Heart right ventricle (tissue), 16 donors: ENCODE measurements around the gene RASSF8. TPM values are rescaled to one million over a fixed set of nuclear protein-coding genes. Genes with fewer than 3 reads are reported as not detected.

Experiments
- ATAC-seq, 8 donors: fragments of 200-7000 bp; cut with Tn5 transposase; one replicate each; pipeline ENCODE4 v1.9.1; 2020; ENCODE audit warnings: mild to moderate bottlenecking in 8 of 8, moderate library complexity in 8 of 8, moderate number of reproducible peaks in 1 of 8
- DNase-seq, 2 donors: peaks; one replicate each; pipeline ENCODE4 v3.0.0-alpha.2; 2020
- H3K27ac ChIP-seq, 10 donors: fragments of 200-600 bp; sonication (generic) in 2 of 10; one replicate each; pipeline versions ENCODE4 v1.5.0 to v1.8.0; 2020 to 2022; ENCODE audit warnings: mild to moderate bottlenecking in 3 of 10
- H3K27me3 ChIP-seq, 7 donors: fragments of 200-600 bp; one replicate each; pipeline ENCODE4 v1.8.0; 2021 to 2022; ENCODE audit warnings: mild to moderate bottlenecking in 2 of 7
- H3K36me3 ChIP-seq, 9 donors: fragments of 200-600 bp; sonication (generic) in 1 of 9; one replicate each; pipeline versions ENCODE4 v1.5.0 to v1.8.0; 2020 to 2022; ENCODE audit warnings: mild to moderate bottlenecking in 2 of 9
- H3K4me1 ChIP-seq, 9 donors: fragments of 200-600 bp; sonication (generic) in 1 of 9; one replicate each; pipeline versions ENCODE4 v1.5.0 to v1.8.0; 2020 to 2022; ENCODE audit warnings: mild to moderate bottlenecking in 4 of 9
- H3K4me3 ChIP-seq, 10 donors: fragments of 200-600 bp; sonication (generic) in 2 of 10; one replicate each; pipeline versions ENCODE4 v1.5.0 to v1.8.0; 2020 to 2022; ENCODE audit warnings: mild to moderate bottlenecking in 7 of 10, moderate library complexity in 2 of 10
- H3K9me3 ChIP-seq, 11 donors: fragments of 200-600 bp in 10 of 11; sonication (generic) in 2 of 11; one replicate each; pipeline versions ENCODE4 v1.5.0 to v1.8.0; 2013 to 2022; ENCODE audit warnings: mild to moderate bottlenecking in 2 of 11, control low read depth in 1 of 11, moderate library complexity in 1 of 11
- WGBS, 2 donors: extraction: QIAGEN DNeasy Blood & Tissue Kit; methylation state at CpG; one replicate each; pipeline ENCODE4 v1.1.7; 2013; ENCODE audit warnings: inconsistent platforms in 1 of 2; 5-methylcytosine and 5-hydroxymethylcytosine counted together
- intact Hi-C, 10 donors: fragments of 100-400 bp; cut with DNase I; formaldehyde crosslinking; loops; one replicate each; pipeline versions ENCODE4 v1.11.1 to v1.14.2; 2022
- long read RNA-seq, 3 donors: library from polyadenylated mRNA; unstranded; transcript quantifications; one replicate each; pipeline ENCODE4 v2.0.0, GENCODE V29; 2020 to 2021
- polyA plus RNA-seq, 2 donors: library from polyadenylated mRNA; stranded (reverse); fragments of 200-250 nt; gene quantifications; one replicate each; pipeline ENCODE4 v1.2.3, GENCODE V29; 2013
- total RNA-seq, 10 donors: library from RNA; stranded (reverse); fragmentation: NEBNext Ultra II Directional in 3 of 10; extraction: Animal tissue kit (Norgen Biotek cat#: 25700) in 3 of 10; gene quantifications; one replicate each; pipeline versions ENCODE4 v1.2.1 to v1.2.4, GENCODE V29; 2021 to 2023
- TF ChIP-seq, protein P1 (sequence below), 9 donors: fragments of 200-600 bp; sonication (generic) in 2 of 9; IDR thresholded peaks; one replicate each; pipeline versions ENCODE4 v1.5.0 to v1.8.0; 2021 to 2022; ENCODE audit warnings: antibody characterized with exemption in 9 of 9, mild to moderate bottlenecking in 5 of 9, moderate library complexity in 1 of 9
- donor health status: Arrhythmogenic right ventricular cardiomyopathy.
- donor health status: ischemic (EF 13 %, LVEDD 7.1; RV severe dilation, severe dysfunction).
- donor health status: healthy with polysubstance abuse.
- donor health status: DM: no; HTN: yes; CAD: no.
- donor health status: DM: no; HTN: no; CAD: no.
- donor health status: ischemic (EF 25% LVEDD 6.9; RV normal size, moderate dysfunction).
- donor health status: ischemic (EF 25% LVEDD 5.7; RV mildly dilated, moderate dysfunction).
- donor health status: healthy.
- donor health status: DM: yes; HTN: yes; CAD: no.
- donor health status: Ischemic cardiomyopathy.
- donor health status: ischemic (EF 35%, LVEDD 5.7; RV mildly dilated, moderate dysfunction).
- donor health status: nonischemic (EF 11% LVEDD 7.7; RV severe dilation, severe dysfunction).
- donor health status: DM: yes; HTN: yes; CAD: no.
- donor health status: PGD.
- donor health status: ischemic (EF 29% LVEDD 5.4; RV normal size, mild dysfunction).
- donor health status: nonischemic (EF 23%, LVEDD 6.1; RV moderate dilation, normal function).

The RASSF8 gene, protein sequence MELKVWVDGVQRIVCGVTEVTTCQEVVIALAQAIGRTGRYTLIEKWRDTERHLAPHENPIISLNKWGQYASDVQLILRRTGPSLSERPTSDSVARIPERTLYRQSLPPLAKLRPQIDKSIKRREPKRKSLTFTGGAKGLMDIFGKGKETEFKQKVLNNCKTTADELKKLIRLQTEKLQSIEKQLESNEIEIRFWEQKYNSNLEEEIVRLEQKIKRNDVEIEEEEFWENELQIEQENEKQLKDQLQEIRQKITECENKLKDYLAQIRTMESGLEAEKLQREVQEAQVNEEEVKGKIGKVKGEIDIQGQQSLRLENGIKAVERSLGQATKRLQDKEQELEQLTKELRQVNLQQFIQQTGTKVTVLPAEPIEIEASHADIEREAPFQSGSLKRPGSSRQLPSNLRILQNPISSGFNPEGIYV
- 10 to 100 TPM; 18.8 to 43.9 (median 29.3) TPM for total RNA-seq
- polyA plus RNA-seq, result 1 to 10 TPM; 5.7 to 6.0 TPM
- long read RNA-seq, donor 1, full-length matches to known transcripts, result 2 of 19 reads
- long read RNA-seq, donor 1, partial matches to known transcripts, result 2 of 19 reads
- long read RNA-seq, donor 1, other reads (novel, unspliced or antisense), result 15 of 19 reads
- long read RNA-seq, donor 2, full-length matches to known transcripts, result 3 of 30 reads
- long read RNA-seq, donor 2, partial matches to known transcripts, result 0 of 30 reads
- long read RNA-seq, donor 2, other reads (novel, unspliced or antisense), result 27 of 30 reads
- long read RNA-seq, donor 3, partial matches to known transcripts, result 7 of 9 reads
- long read RNA-seq, donor 3, other reads (novel, unspliced or antisense), result 2 of 9 reads

DNA sequence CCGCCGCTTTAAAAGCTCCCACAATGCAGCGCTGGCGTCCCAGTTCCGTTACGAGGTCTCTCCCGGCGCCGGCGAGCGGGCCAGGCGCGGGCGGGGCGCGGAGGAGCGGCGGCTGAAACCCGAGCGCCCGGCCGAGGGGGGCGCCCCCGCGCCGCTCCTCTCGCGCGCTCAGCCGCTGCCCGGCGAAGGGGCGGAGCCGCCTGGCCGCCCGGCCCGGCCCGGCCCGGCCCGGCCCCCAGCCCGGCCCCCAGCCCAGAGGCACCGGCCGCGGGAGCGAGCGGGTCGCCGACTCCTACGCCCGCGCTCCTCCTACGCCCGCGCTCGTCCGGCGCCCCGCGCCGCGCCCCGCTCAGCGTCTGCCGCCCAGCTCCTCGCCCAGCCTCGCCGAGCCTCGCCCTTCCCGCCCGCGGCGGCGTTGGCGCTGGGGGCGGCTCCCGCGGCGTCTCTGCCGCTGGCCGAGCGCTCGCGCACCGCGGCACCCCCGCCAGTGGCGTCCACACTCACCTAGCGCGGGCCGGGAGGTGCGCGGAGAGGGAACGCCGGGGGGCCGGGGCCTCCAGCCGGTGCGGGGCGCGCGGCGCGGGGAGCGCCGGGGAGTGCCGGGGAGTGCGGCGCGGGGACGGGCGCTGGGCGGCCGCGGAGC, at the start of gene RASSF8:
Gene RASSF8 (plus strand): TSS at position 255 of the 643 bp plus-strand sequence. CDS start 96,662 bp downstream, outside the sequence.
- WGBS, 2 donors, result 0 to 1% methylated on average over 63 to 111 of the region's 113 CpGs
- peaks cover 0 to 24% (median 0%) of the 10 kb centered on the region in 9 donors for H3K36me3 ChIP-seq
- peak within 1 kb of the TSS; percentile 68 to 94 (median 81) for H3K4me3 ChIP-seq
- DNase-seq, result peak; percentile 79 to 83
- TF ChIP-seq, protein P1, sequence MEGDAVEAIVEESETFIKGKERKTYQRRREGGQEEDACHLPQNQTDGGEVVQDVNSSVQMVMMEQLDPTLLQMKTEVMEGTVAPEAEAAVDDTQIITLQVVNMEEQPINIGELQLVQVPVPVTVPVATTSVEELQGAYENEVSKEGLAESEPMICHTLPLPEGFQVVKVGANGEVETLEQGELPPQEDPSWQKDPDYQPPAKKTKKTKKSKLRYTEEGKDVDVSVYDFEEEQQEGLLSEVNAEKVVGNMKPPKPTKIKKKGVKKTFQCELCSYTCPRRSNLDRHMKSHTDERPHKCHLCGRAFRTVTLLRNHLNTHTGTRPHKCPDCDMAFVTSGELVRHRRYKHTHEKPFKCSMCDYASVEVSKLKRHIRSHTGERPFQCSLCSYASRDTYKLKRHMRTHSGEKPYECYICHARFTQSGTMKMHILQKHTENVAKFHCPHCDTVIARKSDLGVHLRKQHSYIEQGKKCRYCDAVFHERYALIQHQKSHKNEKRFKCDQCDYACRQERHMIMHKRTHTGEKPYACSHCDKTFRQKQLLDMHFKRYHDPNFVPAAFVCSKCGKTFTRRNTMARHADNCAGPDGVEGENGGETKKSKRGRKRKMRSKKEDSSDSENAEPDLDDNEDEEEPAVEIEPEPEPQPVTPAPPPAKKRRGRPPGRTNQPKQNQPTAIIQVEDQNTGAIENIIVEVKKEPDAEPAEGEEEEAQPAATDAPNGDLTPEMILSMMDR (IDR thresholded peaks at IDR 0.05), result no peak
- H3K9me3 ChIP-seq, result no peaks in the 10 kb centered on the region
- H3K27me3 ChIP-seq, result peaks cover 0 to 36% (median 0%) of the 10 kb centered on the region in 7 donors
- intact Hi-C loops, result loop anchor here in 8 of 10 donors (2.0 to 10.0 kb wide), 9 partner anchors 54 to 521 kb away; partner anchors contain the start of gene BHLHE41 (in 1 of the 8)
- peak within 1 kb of the TSS; percentile 88 to 99 (median 93) for H3K27ac ChIP-seq
- H3K4me1 ChIP-seq, result peaks cover 0 to 44% (median 17%) of the 10 kb centered on the region in 9 donors
- peak; percentile 82 to 94 (median 92) for ATAC-seq

DNA sequence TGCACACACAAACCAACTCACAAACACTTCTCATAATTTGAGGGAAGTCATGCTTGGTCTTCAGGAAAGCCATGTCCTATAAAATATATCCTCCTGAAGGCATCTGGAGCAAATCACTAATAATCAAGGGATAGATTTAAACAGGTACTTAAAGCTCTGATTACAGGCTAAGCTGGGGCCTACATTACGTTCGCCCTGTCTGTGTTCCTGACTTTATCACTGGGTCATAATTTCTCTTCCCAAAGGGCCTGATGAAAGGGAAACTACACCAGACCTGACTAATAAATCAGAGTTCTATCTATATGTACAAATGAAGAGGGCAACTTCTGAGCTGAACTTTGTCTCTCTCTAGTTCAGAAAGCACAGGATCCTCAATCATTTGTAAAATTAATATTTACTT, 43.9 kb upstream of the RASSF8 start:
- Histone ChIP-seq H3K27ac (no peak overlapping the region), H3K4me1 (no peaks in the 10 kb centered on the region), H3K4me3 (no peak overlapping the region), H3K36me3 (no peaks in the 10 kb centered on the region), H3K27me3 (no peaks in the 10 kb centered on the region), H3K9me3 (peaks cover 0 to 12% (median 0%) of the 10 kb centered on the region in 11 donors)
- ATAC-seq, result no peak
- TF ChIP-seq, protein P1 (IDR thresholded peaks at IDR 0.05), result no peak
- intact Hi-C loops, result no loop called here
- DNase-seq, result no peak
- WGBS, 2 donors, result 73 to 87% methylated on average over 2 of the region's 2 CpGs

DNA sequence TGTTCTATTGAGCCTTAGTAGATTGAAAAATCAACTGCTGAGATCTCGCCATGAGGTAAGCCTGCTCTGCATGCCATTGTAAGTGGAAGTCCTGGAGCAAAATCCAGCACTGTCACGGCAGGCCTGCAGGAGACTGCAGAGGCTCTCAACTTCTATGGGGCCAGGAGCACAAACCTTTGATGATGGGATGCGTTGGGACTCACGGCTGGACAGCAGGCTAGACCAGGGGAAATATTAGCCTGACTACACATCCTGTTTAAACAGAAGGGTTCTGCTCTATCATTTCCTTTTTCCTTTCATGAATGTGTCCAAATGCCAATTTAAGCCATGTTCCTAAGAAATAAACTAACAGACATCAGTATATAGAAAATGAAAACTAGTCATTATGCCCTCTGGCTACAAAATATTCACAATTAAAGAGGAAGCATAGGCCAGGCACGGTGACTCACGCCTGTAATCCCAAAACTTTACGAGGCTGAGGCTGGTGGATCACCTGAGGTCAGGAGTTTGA, 33.9 kb upstream of the RASSF8 start:
- no peaks in the 10 kb centered on the region for H3K36me3 ChIP-seq
- no peaks in the 10 kb centered on the region for H3K9me3 ChIP-seq
- H3K4me3 ChIP-seq, result no peak overlapping the region
- intact Hi-C loops, result no loop called here
- no peak overlapping the region for H3K27ac ChIP-seq
- TF ChIP-seq, protein P1 (IDR thresholded peaks at IDR 0.05), result no peak
- ATAC-seq (peak in 1 of 8 donors; percentile 24), DNase-seq (no peak)
- H3K27me3 ChIP-seq, result no peaks in the 10 kb centered on the region
- H3K4me1 ChIP-seq, result no peaks in the 10 kb centered on the region
- WGBS, 2 donors, result 62 to 63% methylated on average over 7 of the region's 7 CpGs

DNA sequence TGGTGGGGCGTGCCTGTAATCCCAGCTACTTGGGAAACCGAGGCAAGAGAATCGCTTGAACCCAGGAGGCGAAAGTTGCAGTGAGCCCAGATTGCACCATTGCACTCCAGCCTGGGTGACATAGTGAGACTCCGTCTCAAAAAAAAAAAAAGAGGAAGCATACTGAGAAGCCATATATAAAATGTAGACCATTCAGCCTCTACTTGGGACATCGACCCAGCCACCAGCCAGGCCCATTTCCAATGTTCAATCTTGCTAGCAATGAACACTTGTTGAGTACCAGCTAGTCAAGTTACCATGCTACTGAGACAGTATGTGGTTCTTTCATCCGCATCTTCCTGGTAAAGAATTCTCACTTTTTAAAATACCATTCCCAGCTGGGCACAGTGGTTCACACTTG, 33.4 kb upstream of the RASSF8 start:
- WGBS, 2 donors, result 96% methylated on average over 7 of the region's 7 CpGs
- ATAC-seq (no peak), DNase-seq (no peak)
- no peaks in the 10 kb centered on the region for H3K36me3 ChIP-seq
- no peaks in the 10 kb centered on the region for H3K9me3 ChIP-seq
- H3K27me3 ChIP-seq, result no peaks in the 10 kb centered on the region
- no peak overlapping the region for H3K4me3 ChIP-seq
- H3K27ac ChIP-seq, result no peak overlapping the region
- no peaks in the 10 kb centered on the region for H3K4me1 ChIP-seq
- intact Hi-C loops, result no loop called here
- TF ChIP-seq, protein P1 (IDR thresholded peaks at IDR 0.05), result no peak
